Activated CD8-positive, alpha-beta T cell treated with anti-CD3 and anti-CD28 coated beads for 36 hours (primary cell): ENCODE results near the gene NUDCD3. TPM values are rescaled to one million over a fixed set of nuclear protein-coding genes. Genes with fewer than 3 reads are reported as not detected.

Experiments
- ATAC-seq: fragments of 200-7000 bp; cut with Tn5 transposase; one replicate; pipeline ENCODE4 v1.10.0; 2021; ENCODE audit warnings: mild to moderate bottlenecking, moderate library complexity
- CTCF ChIA-PET: fragments of 350-600 bp; sonication (Branson Sonifier 250); formaldehyde crosslinking; loops from one replicate; lab custom pipeline; 2021; ENCODE audit warnings: antibody characterized with exemption; lab: Charles Lee
- POLR2A ChIA-PET: fragments of 350-600 bp; sonication (Branson Sonifier 250); formaldehyde crosslinking; loops from one replicate; lab custom pipeline; 2021; ENCODE audit warnings: antibody characterized with exemption; lab: Charles Lee
- DNase-seq: peaks from one replicate; pipeline ENCODE4 v3.0.0-alpha.2; 2020
- H3K27ac Mint-ChIP-seq: one replicate; pipeline ENCODE4 v1.8.0; 2021; ENCODE audit warnings: mild to moderate bottlenecking, mixed read lengths
- H3K27me3 Mint-ChIP-seq: one replicate; pipeline ENCODE4 v1.8.0; 2021; ENCODE audit warnings: mixed read lengths
- H3K36me3 Mint-ChIP-seq: one replicate; pipeline ENCODE4 v1.8.0; 2021; ENCODE audit warnings: low read depth, mixed read lengths
- H3K4me1 Mint-ChIP-seq: one replicate; pipeline ENCODE4 v1.8.0; 2021; ENCODE audit warnings: low read depth, mixed read lengths
- H3K4me3 Mint-ChIP-seq: one replicate; pipeline ENCODE4 v1.8.0; 2021; ENCODE audit warnings: mild to moderate bottlenecking, moderate library complexity, mixed read lengths
- H3K9me3 Mint-ChIP-seq: one replicate; pipeline ENCODE4 v1.8.0; 2021; ENCODE audit warnings: mixed read lengths
- intact Hi-C: fragments of 100-400 bp; cut with micrococcal nuclease; formaldehyde crosslinking; loops from one replicate; pipeline ENCODE4 v1.10.0; 2022
- total RNA-seq, 2 experiments: library from RNA; stranded (reverse); gene quantifications; one replicate each; pipeline ENCODE4 v1.2.3, GENCODE V29; 2021
- TF ChIP-seq, protein P1 (sequence below): fragments of 200-600 bp; IDR thresholded peaks from one replicate; pipeline ENCODE4 v1.8.0; 2022; ENCODE audit warnings: antibody characterized with exemption, mild to moderate bottlenecking

The NUDCD3 gene
- total RNA-seq, 2 experiments from 2014 or later, result 102 to 107 TPM

DNA sequence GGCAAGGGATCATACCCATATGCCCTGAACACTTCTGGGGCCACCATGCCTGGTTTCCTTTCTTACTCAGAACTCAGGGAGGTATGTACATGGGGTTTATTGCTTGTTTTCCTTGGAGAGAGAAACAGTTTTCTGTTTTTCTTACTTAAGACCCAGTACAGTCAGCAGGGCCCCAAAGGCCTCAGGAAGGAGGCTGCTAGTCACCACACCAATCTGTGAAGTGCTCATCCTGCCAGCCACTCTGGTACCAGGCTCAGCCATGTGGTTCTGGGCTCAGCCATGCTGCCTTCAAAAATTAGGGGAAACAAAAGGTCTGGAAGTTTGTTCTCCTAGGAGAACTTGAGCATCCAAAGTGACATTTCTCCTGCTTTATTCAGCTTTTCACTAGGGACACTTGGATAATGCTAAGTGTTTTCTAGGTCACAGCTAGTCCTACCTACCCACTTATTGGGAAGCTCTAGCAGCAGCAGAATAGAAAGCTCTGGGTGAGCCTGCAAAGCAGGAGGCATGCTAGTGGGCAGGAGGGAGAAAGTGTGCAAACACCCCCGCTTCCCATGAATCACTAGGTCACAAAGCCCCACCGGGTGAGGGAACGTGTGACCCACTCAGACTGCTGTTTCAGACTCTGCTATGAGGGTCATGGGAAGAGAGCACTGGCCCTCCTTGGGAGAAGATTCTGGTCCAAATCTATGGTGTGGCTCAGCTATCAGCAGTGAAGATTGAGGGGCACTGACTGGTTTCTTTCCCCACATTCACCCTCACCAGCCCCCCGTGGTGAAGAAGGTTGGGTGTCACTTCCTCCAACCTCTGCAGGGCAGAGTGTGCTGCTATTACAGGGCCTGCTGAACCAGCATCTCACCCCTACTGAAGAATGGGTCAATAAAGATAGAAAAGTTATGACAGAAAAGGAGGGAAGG, 23.9 kb downstream of the NUDCD3 start:
- Mint-ChIP-seq H3K4me3 (no peak overlapping the region), H3K9me3 (no peaks in the 10 kb centered on the region), H3K36me3 (peaks cover 57% of the 10 kb centered on the region), H3K4me1 (peaks cover 65% of the 10 kb centered on the region), H3K27me3 (no peaks in the 10 kb centered on the region), H3K27ac (peak overlapping the region; percentile 62)
- ChIA-PET POLR2A (interaction anchor here (0.8 to 1.5 kb wide), 3 partner anchors 14 to 208 kb away, joined by 3 to 6 read pairs (median 4); no protein-coding TSS in a partner anchor), CTCF (interaction anchor here (1.1 to 1.4 kb wide), 3 partner anchors 13 to 35 kb away, joined by 3 to 5 read pairs (median 3); no protein-coding TSS in a partner anchor)
- DNase-seq, result peak; percentile 57
- peak; percentile 63 for ATAC-seq
- TF ChIP-seq, protein P1, sequence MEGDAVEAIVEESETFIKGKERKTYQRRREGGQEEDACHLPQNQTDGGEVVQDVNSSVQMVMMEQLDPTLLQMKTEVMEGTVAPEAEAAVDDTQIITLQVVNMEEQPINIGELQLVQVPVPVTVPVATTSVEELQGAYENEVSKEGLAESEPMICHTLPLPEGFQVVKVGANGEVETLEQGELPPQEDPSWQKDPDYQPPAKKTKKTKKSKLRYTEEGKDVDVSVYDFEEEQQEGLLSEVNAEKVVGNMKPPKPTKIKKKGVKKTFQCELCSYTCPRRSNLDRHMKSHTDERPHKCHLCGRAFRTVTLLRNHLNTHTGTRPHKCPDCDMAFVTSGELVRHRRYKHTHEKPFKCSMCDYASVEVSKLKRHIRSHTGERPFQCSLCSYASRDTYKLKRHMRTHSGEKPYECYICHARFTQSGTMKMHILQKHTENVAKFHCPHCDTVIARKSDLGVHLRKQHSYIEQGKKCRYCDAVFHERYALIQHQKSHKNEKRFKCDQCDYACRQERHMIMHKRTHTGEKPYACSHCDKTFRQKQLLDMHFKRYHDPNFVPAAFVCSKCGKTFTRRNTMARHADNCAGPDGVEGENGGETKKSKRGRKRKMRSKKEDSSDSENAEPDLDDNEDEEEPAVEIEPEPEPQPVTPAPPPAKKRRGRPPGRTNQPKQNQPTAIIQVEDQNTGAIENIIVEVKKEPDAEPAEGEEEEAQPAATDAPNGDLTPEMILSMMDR, result no peak
- intact Hi-C loops, result no loop called here

DNA sequence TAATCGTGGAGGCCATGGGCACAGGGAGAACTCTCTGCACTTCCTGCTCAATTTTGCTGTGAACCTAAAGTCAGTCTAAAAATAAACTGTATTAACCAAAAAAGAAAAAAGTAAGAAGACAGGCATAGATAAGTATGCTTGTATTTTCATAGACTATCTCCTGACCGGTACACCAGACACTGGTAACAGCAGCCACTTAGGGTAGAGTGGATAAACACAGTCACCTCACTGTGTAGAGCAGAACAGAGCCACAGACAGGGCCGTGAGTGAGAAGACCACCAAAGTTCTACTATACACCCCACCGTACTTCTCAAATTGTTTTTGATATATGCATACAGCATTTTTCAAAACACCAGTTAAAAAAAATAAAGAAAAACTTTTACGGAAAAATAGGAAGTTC, 25.0 kb downstream of the NUDCD3 start:
- no peak overlapping the region for H3K4me3 Mint-ChIP-seq
- no peaks in the 10 kb centered on the region for H3K9me3 Mint-ChIP-seq
- intact Hi-C loops, result no loop called here
- no peaks in the 10 kb centered on the region for H3K27me3 Mint-ChIP-seq
- DNase-seq, result no peak
- H3K36me3 Mint-ChIP-seq, result peaks cover 60% of the 10 kb centered on the region
- peaks cover 72% of the 10 kb centered on the region for H3K4me1 Mint-ChIP-seq
- ATAC-seq, result no peak
- no peak overlapping the region for H3K27ac Mint-ChIP-seq
- TF ChIP-seq, protein P1, result no peak
- CTCF ChIA-PET, result no interaction called here
- POLR2A ChIA-PET, result interaction anchor here (1.2 to 1.5 kb wide), 3 partner anchors 10 to 24 kb away, joined by 4 to 6 read pairs (median 5); no protein-coding TSS in a partner anchor

DNA sequence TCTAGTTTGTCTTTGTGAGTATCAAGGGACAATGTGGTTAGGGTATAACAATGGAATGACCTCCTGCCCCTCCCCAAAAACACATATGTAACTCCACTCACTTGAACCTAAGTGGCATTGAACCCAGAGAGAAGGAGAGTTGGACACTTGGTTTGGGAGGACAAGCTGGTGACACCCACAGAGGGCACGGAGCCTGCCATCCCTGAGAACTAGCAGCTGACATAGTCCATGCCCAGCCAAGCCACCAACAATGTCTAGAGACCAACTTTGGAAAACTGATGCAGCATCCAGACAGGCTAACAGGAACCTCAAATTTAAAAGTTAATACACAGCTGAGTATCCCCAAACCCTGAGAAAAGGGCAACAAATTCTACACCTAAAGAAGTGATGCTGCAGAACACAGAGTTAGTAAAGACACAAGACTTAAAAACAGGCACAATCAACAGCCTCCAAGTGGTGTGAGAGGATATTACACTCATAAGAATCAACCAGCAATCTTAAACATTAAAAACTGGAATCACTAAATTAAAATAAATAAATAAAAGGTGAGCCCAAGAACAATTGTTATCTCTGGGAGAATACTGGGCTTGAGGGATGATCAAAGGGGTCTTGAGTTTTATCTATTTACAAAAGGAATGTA, 27.2 kb downstream of the NUDCD3 start:
- POLR2A ChIA-PET, result interaction anchor here (2.9 kb wide), 1 partner anchor 27 kb away, joined by 24 read pairs; the partner anchor contains the start of gene NUDCD3
- H3K36me3 Mint-ChIP-seq, result peaks cover 62% of the 10 kb centered on the region
- H3K27ac Mint-ChIP-seq, result no peak overlapping the region

DNA sequence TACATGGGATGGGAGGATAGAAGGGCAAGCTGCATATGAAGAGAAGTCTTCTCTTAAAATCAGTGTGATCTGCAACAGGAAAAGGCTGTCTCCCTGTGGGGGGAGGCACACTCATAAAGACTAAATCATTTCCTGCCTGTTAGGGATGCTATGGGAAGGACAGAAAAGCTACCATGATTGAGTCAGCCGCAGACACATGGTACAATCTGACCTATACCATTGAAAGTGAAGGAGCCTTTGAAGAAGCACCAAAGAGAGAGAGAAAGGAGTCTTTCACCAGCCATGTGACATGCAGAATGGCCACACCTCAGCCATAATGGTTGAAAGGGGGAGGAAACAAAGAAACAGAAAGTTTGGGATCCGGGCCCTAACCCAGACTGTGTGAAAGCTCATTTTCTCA, 29.1 kb downstream of the NUDCD3 start:
- peaks cover 60% of the 10 kb centered on the region for H3K36me3 Mint-ChIP-seq
- CTCF ChIA-PET, result interaction anchor here (1.0 to 3.1 kb wide), 6 partner anchors 11 to 203 kb away, joined by 3 to 12 read pairs (median 5); no protein-coding TSS in a partner anchor
- H3K4me3 Mint-ChIP-seq, result peak overlapping the region; percentile 67
- H3K27me3 Mint-ChIP-seq, result no peaks in the 10 kb centered on the region
- POLR2A ChIA-PET, result interaction anchor here (1.1 to 2.9 kb wide), 2 partner anchors 9 to 29 kb away, joined by 4 to 24 read pairs; partner anchors contain the start of gene NUDCD3
- H3K27ac Mint-ChIP-seq, result peak overlapping the region; percentile 98
- peaks cover 70% of the 10 kb centered on the region for H3K4me1 Mint-ChIP-seq
- DNase-seq (peak; percentile 76), ATAC-seq (peak; percentile 84)
- H3K9me3 Mint-ChIP-seq, result no peaks in the 10 kb centered on the region
- TF ChIP-seq, protein P1, result no peak
- intact Hi-C loops, result loop anchor here (5.0 kb wide), 1 partner anchor 34 kb away; no protein-coding TSS in a partner anchor

More for the DNA sequence above, 27.2 kb downstream of the NUDCD3 start:
- CTCF ChIA-PET, result interaction anchor here (1.0 to 3.1 kb wide), 9 partner anchors 8 to 222 kb away, joined by 3 to 12 read pairs (median 4); partner anchors contain the start of gene NUDCD3
- peaks cover 73% of the 10 kb centered on the region for H3K4me1 Mint-ChIP-seq
- H3K27me3 Mint-ChIP-seq, result no peaks in the 10 kb centered on the region
- intact Hi-C loops, result loop anchor here (5.0 kb wide), 1 partner anchor 36 kb away; no protein-coding TSS in a partner anchor
- DNase-seq, result no peak
- TF ChIP-seq, protein P1, result peak; percentile 60
- no peak overlapping the region for H3K4me3 Mint-ChIP-seq
- ATAC-seq, result no peak
- H3K9me3 Mint-ChIP-seq, result no peaks in the 10 kb centered on the region
